Fibroblast of lung (primary cell): ENCODE data around the gene KNTC1.

ENCODE experiments used
- CTCF ChIP-seq, 2 donors: IDR thresholded peaks in 1 of 2; conservative IDR thresholded peaks in 1 of 2; 1 replicate in 1 of 2; 2 replicates in 1 of 2; pipeline ENCODE4 v1.5.1; 2011 to 2012; ENCODE audit warnings: low read length in 2 of 2, control low read depth in 1 of 2, inconsistent platforms in 1 of 2, low read depth in 1 of 2, mild to moderate bottlenecking in 1 of 2
- EZH2 ChIP-seq: IDR thresholded peaks from 2 replicates; pipeline ENCODE4 v1.5.1; 2012; ENCODE audit warnings: low read length, control low read depth, mild to moderate bottlenecking; ENCODE audit errors: missing control alignments

DNA sequence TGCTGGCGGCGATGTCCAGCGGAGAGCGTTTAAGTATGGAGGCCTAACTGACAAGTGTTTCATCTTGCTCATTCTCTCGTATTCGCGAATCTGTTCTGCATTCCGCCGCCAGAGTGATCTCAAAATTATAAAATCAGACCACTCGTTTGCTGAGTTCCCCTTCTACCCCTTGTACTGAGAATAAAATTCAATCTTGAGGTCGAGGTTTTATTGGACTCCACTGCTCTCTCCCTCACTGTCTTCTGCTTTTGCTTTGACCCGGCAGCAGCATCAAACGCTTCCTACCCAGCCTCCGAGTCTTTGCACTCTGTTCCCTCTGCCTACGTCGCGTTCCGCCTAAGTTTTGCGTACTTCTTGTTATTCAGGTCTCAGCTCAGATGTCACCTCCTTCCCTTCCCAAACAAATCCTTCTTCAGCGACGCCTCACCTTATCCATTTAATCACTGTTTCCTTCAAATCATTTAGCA lies 462 bp downstream of the KNTC1 start:
- no peak for TF ChIP-seq CTCF (conservative IDR thresholded peaks at IDR 0.05 in 1 of 2, IDR thresholded peaks at IDR 0.05 in 1 of 2; ENCODE audit: low read depth in 1 of 2, low read length in 2 of 2)
- no peak for TF ChIP-seq EZH2
